Suprapubic skin (tissue), 3 donors: Measurements from ENCODE around the gene GPR137B.

Experiments
- CTCF ChIP-seq, 2 donors: fragments of 200-600 bp in 1 of 2; fragments of 450-650 bp in 1 of 2; sonication (generic) in 1 of 2; IDR thresholded peaks; one replicate each; pipeline ENCODE4 v1.5.1; 2016 to 2019; ENCODE audit warnings: antibody characterized with exemption in 2 of 2, mild to moderate bottlenecking in 1 of 2, moderate library complexity in 1 of 2
- POLR2A ChIP-seq, 2 donors: fragments of 450-650 bp; IDR thresholded peaks; one replicate each; pipeline ENCODE4 v1.6.1; 2017; ENCODE audit warnings: antibody characterized with exemption in 2 of 2, mild to moderate bottlenecking in 2 of 2, moderate library complexity in 2 of 2

DNA sequence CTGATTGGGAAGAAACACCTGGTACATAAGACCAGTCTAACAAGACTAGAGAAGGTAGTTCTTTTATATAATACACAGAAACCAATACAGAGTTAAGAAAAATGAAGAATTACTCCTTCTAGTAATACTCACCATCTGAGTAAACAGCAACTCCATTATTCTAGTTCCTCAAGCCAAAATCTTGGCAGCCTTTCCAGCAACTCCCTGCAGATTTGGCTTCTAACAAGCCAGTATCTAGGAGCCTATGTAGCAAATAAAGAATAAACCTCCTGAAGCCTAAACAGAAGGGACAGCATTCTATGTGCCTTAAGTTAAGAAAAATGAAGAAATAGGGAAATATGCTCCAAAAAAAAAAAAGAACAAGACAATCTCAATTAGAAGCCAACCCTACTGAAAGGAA is 114.9 kb downstream of the GPR137B start:
- TF ChIP-seq POLR2A (IDR thresholded peaks at IDR 0.05) (no peak), CTCF (IDR thresholded peaks at IDR 0.05) (no peak)
